NCI-H69 (cell line): ENCODE data around the gene UBE2A.

ENCODE experiments used
- DNase-seq: peaks from one replicate; lab custom pipeline; 2025; lab: John Stamatoyannopoulos, UW

UBE2A gene

DNA sequence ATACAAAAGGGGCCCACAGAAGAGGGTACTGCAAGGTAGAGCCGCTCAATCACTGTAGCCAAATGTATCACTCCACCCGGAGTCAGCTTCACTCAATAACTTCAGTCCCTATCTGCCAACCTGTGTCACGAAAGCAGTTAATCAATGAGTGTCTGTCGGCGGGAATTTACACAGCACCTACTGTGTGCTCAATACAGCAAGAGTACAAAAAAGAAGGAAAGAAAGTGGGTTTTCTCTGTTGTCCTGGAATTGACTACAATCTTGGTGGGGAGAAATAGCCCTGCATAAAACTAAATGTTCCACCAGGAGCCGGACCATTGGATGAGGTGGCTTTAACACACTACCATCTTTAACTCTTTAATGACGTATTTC lies 32.6 kb downstream of the UBE2A start:
- DNase-seq, result peak; percentile 50

DNA sequence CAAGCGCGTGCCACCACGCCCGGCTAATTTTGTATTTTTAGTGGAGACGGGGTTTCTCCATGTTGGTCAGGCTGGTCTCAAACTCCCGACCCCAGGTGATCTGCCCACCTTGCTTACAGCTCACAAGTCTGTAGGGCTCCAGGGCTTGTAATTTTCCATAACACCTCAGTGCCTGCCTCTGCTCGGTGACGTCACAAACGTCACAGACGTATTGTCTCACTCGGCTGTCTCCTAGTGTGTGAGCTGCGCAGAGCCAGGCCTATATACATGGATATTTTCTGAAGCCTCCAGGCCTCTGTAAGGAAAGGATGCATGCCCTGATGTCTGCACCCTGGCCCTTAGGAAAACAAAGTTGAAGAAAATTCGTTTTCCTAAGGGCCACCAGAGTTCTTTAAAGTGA lies 40.4 kb downstream of the UBE2A start:
- no peak for DNase-seq

DNA sequence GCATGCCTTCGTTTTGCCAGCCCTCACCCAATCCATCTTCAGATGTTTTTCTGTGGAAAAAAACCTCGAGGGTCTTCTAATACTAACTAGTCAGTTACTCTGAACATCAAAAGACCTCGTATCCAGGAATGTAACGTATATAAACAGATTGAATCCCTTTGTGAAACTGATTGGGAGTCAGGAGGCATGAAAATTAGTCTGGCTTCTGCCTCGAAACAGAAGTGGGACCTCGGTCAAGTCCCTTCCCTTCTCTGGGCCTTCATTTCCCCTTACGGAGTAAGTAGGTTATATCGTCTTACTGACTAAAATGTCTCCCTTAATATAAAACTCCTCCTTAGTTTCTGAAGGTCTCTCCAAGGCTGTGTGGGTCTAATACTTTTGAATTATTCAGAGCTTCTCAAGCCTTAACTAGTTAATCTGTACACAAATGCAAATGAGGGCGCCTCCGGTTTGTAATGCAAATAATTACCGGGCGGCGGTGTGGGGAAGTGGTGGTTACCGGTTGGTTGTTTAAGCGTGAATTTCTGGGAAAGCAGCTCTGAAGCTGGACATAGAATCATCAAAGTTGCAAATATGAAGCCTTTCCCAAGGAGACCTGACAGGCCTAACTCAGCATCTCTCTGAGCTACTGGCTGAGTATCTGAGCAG lies 43.3 kb downstream of the UBE2A start:
- DNase-seq, result no peak

DNA sequence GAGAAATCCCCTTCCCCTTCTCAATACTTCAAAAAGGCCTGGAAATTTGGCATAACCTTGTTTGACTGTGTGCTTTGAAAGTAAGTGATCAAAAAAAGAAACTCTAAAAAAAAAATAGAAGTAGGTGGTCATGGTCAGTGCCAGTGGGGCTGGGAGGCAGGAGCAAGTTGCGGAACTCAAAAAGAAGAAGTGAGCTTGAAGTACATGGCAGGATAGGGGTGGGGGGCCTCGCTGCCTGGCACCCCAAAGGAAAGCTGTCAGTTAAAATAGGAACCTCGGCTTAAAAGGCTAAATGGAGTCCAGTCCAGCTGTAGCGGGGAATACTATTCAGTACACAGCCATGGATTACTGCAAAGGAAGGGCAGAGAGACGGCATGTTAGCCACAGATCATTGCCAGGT lies 44.1 kb downstream of the UBE2A start:
- no peak for DNase-seq

DNA sequence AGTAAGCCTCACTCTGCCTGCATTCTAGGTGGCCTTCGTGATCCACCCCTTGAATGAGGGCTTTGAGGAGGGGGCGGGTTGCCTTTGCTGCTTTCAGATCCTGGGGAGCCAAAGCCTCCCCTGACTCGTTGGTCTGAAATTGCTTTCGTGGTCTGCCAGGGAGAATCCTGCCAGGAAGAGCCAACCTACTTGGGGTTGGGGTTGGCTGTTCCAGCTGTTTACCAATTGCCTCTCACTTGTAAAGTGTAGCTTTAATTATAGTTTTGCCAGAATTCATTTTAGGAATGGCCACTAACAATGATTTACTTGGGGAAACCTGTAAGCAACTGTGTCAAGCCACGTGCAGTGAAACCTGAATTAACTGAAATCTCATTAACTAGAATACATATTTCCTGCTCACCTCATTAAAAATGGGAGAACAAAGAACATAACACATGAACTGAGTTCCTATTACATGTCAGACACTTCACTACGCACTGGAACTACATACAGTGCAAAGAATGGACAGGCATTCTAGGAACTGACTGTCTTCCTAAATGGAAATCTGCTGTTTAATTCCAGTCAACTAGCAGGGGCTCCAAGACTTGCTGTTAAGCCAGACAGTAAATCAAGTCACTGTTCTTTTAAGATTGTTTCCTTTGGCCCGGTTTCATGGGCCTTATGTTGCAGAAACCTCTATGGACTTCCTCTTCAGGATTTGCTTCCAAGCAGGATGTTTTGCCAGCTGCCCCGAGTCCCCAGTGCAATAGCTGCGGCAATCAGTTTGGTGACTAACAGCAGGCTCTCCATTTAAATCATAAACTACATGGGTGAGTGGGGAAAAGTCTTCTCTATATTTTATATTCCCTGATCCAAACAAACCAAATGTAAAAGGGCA lies 48.2 kb downstream of the UBE2A start:
- no peak for DNase-seq

DNA sequence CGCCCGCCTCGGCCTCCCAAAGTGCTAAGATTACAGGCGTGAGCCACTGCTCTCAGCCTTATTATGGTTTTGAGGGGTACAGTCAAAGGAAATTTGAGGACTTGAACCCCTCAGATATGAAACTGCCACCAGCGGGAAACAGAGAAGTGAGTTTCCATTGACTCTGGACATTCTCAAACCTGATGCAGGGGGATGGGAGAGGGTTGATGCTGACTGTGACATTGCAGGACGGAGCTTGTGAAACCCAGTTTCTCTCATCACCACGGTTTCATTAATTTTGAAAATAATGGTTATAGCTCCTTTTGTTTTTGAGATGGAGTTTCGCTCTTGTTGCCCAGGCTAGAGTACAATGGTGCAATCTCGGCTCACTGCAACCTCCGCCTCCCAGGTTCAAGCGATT lies 50.1 kb downstream of the UBE2A start:
- no peak for DNase-seq

DNA sequence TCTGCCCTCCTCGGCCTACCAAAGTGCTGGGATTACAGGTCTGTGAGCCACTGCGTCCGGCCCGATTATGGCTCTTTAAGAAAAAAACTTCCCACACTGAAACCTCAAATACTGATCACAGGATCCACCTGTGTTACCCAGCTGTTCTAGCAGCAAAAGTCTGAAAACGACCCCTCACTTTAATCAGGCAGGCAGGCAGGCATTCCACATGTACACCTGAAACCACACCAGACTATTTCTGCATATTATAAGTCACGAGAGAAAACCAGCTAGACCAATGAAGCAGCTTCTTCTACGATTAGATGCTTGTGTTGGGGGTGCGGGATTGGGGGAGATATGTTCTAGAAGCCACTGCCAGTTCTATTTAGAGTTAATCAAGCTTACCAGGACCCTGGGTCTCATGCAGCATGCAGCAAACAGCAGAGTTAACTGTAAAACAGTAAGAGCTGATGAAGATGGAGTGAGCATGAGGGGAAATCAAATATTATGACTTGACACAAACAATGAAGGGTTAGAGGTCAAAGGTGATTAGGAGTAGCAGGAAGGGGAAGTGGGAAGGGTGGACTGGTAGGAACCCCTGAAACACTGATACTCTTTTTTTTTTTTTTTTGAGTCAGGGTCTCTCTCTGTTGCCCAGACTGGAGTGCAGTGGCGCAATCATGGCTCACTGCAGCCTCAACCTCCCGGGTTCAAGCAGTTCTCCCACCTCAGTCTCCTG lies 50.7 kb downstream of the UBE2A start:
- DNase-seq, result no peak

DNA sequence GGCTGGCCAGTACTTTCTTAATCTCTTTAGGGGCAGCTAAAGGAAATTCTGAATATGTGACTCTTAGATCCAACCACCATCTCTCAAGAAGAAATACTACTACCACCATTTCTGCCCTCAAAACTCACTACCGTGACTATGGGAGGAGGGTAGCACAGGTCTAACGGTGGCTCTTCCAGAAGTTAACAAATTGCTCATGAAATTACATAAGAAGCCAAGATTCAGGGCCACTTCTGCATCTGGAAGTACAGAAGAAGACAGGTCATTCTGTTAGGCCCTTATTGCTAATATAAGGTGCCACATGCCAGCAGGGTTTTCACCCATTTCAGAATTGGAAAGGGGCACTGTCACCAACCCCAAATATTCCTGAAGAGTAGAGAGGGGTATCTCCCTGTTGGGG lies 51.5 kb downstream of the UBE2A start:
- no peak for DNase-seq
